Upper lobe of left lung (tissue), 4 donors: Measurements from ENCODE around the gene ZCCHC24.

ENCODE experiments used
- EP300 ChIP-seq, 4 donors: sonication (generic); formaldehyde crosslinking; IDR thresholded peaks; one replicate each; pipeline ENCODE4 v1.5.1; 2017; ENCODE audit warnings: antibody characterized with exemption in 4 of 4, control low read depth in 2 of 4
- POLR2A ChIP-seq, 4 donors: fragments of 450-650 bp; IDR thresholded peaks; one replicate each; pipeline ENCODE4 v1.5.1; 2016 to 2017; ENCODE audit warnings: antibody characterized with exemption in 4 of 4, mild to moderate bottlenecking in 2 of 4
- POLR2AphosphoS5 ChIP-seq, 2 donors: sonication (generic); formaldehyde crosslinking; IDR thresholded peaks; one replicate each; pipeline ENCODE4 v1.5.1; 2017; ENCODE audit warnings: antibody characterized with exemption in 2 of 2
- TF ChIP-seq, protein P1 (sequence below), 6 experiments: fragments of 450-650 bp in 4 of 6; fragments of 200-600 bp in 2 of 6; sonication (generic) in 2 of 6; IDR thresholded peaks; one replicate each; pipeline ENCODE4 v1.5.1; 2016 to 2019; ENCODE audit warnings: antibody characterized with exemption in 6 of 6

- TF ChIP-seq POLR2AphosphoS5 (IDR thresholded peaks at IDR 0.05) = no peak
- no peak for TF ChIP-seq POLR2A (IDR thresholded peaks at IDR 0.05)
- TF ChIP-seq, protein P1, sequence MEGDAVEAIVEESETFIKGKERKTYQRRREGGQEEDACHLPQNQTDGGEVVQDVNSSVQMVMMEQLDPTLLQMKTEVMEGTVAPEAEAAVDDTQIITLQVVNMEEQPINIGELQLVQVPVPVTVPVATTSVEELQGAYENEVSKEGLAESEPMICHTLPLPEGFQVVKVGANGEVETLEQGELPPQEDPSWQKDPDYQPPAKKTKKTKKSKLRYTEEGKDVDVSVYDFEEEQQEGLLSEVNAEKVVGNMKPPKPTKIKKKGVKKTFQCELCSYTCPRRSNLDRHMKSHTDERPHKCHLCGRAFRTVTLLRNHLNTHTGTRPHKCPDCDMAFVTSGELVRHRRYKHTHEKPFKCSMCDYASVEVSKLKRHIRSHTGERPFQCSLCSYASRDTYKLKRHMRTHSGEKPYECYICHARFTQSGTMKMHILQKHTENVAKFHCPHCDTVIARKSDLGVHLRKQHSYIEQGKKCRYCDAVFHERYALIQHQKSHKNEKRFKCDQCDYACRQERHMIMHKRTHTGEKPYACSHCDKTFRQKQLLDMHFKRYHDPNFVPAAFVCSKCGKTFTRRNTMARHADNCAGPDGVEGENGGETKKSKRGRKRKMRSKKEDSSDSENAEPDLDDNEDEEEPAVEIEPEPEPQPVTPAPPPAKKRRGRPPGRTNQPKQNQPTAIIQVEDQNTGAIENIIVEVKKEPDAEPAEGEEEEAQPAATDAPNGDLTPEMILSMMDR (IDR thresholded peaks at IDR 0.05) = no peak
- TF ChIP-seq EP300 (IDR thresholded peaks at IDR 0.05) = no peak
These were observed 15.7 kb downstream of the ZCCHC24 start for GRCh38 chr10:79429751-79430150.
